WTC11 (cell line): Measurements from ENCODE around the gene SIGMAR1. TPM values are rescaled to one million over a fixed set of nuclear protein-coding genes. Genes with fewer than 3 reads are reported as not detected.
A peak's percentile ranks its signal among the peaks of the same experiment; 100 is the strongest.

Experiments
- ATAC-seq: fragments of 200-7000 bp; cut with Tn5 transposase; 2 replicates; pipeline ENCODE4 v1.10.0; 2021; ENCODE audit warnings: mild to moderate bottlenecking, moderate library complexity
- CTCF ChIA-PET: fragments of 300-600 bp; sonication (Branson Sonifier 250); formaldehyde crosslinking; loops from one replicate; lab custom pipeline; 2021; ENCODE audit warnings: antibody characterized with exemption; lab: Charles Lee
- POLR2A ChIA-PET: fragments of 350-600 bp; sonication (Branson Sonifier 250); formaldehyde crosslinking; loops from one replicate; lab custom pipeline; 2021; ENCODE audit warnings: antibody characterized with exemption; lab: Charles Lee
- DNase-seq: peaks from one replicate; pipeline ENCODE4 v3.0.0; 2021; ENCODE audit warnings: low spot score
- H3K27ac Mint-ChIP-seq: 2 replicates; pipeline ENCODE4 v1.8.0; 2021; ENCODE audit warnings: mixed read lengths
- H3K27me3 Mint-ChIP-seq: 2 replicates; pipeline ENCODE4 v1.8.0; 2021; ENCODE audit warnings: low read depth, mild to moderate bottlenecking, moderate library complexity, mixed read lengths
- H3K36me3 Mint-ChIP-seq: 2 replicates; pipeline ENCODE4 v1.8.0; 2021; ENCODE audit warnings: mixed read lengths
- H3K4me1 Mint-ChIP-seq: 2 replicates; pipeline ENCODE4 v1.8.0; 2022; ENCODE audit warnings: mixed read lengths
- H3K4me3 Mint-ChIP-seq: 2 replicates; pipeline ENCODE4 v1.8.0; 2021; ENCODE audit warnings: mild to moderate bottlenecking, moderate library complexity, mixed read lengths
- H3K9me3 Mint-ChIP-seq: 2 replicates; pipeline ENCODE4 v1.8.0; 2021; ENCODE audit warnings: mixed read lengths
- ATF1 ChIP-seq: sonication (generic); formaldehyde crosslinking; IDR thresholded peaks from 2 replicates; pipeline ENCODE4 v1.8.1; 2023; ENCODE audit warnings: mild to moderate bottlenecking, moderate library complexity, missing genetic modification reagents
- CREB1 ChIP-seq: sonication (generic); formaldehyde crosslinking; IDR thresholded peaks from 2 replicates; pipeline ENCODE4 v1.8.0; 2023; ENCODE audit warnings: mild to moderate bottlenecking, missing genetic modification reagents
- ELF4 ChIP-seq: sonication (generic); formaldehyde crosslinking; IDR thresholded peaks from 2 replicates; pipeline ENCODE4 v1.8.1; 2022; ENCODE audit warnings: low read depth, mild to moderate bottlenecking, moderate library complexity, missing genetic modification reagents
- FOXK1 ChIP-seq: sonication (generic); formaldehyde crosslinking; IDR thresholded peaks from 2 replicates; pipeline ENCODE4 v1.8.0; 2022; ENCODE audit warnings: mild to moderate bottlenecking, moderate library complexity, missing genetic modification reagents
- HMGA2 ChIP-seq: fragments of 250-450 bp; sonication (Bioruptor Pico); IDR thresholded peaks from 2 replicates; pipeline ENCODE4 v1.4.0; 2021; ENCODE audit warnings: mild to moderate bottlenecking, moderate library complexity
- IRF1 ChIP-seq: sonication (generic); formaldehyde crosslinking; IDR thresholded peaks from 2 replicates; pipeline ENCODE4 v1.8.0; 2023; ENCODE audit warnings: missing genetic modification reagents
- NFATC4 ChIP-seq: fragments of 250-450 bp; sonication (Bioruptor Pico); IDR thresholded peaks from 2 replicates; pipeline ENCODE4 v1.9.0; 2021; ENCODE audit warnings: mild to moderate bottlenecking
- NR2C2 ChIP-seq: sonication (generic); formaldehyde crosslinking; IDR thresholded peaks from 2 replicates; pipeline ENCODE4 v1.8.0; 2022; ENCODE audit warnings: mild to moderate bottlenecking, missing genetic modification reagents
- PREB ChIP-seq: sonication (generic); formaldehyde crosslinking; IDR thresholded peaks from 2 replicates; pipeline ENCODE4 v1.8.1; 2022; ENCODE audit warnings: mild to moderate bottlenecking, missing genetic modification reagents, moderate library complexity, borderline replicate concordance
- SMAD4 ChIP-seq: sonication (generic); formaldehyde crosslinking; IDR thresholded peaks from 2 replicates; pipeline ENCODE4 v1.8.0; 2022; ENCODE audit warnings: mild to moderate bottlenecking, missing genetic modification reagents
- STAT6 ChIP-seq: sonication (generic); formaldehyde crosslinking; conservative IDR thresholded peaks from 2 replicates; pipeline ENCODE4 v1.8.1; 2023; ENCODE audit warnings: mild to moderate bottlenecking, low read depth, missing genetic modification reagents, moderate library complexity
- TCF7 ChIP-seq: sonication (generic); formaldehyde crosslinking; IDR thresholded peaks from 2 replicates; pipeline ENCODE4 v1.8.0; 2022; ENCODE audit warnings: mild to moderate bottlenecking, low read depth, missing genetic modification reagents, moderate library complexity
- TEAD4 ChIP-seq: sonication (generic); formaldehyde crosslinking; IDR thresholded peaks from 2 replicates; pipeline ENCODE4 v1.8.0; 2022; ENCODE audit warnings: mild to moderate bottlenecking, missing genetic modification reagents
- TP53 ChIP-seq: sonication (generic); formaldehyde crosslinking; IDR thresholded peaks from 2 replicates; pipeline ENCODE4 v1.8.1; 2023; ENCODE audit warnings: mild to moderate bottlenecking, missing genetic modification reagents
- ZMAT4 ChIP-seq: fragments of 250-450 bp; sonication (Bioruptor Pico); IDR thresholded peaks from 2 replicates; pipeline ENCODE4 v1.9.0; 2021; ENCODE audit warnings: mild to moderate bottlenecking
- ZNF138 ChIP-seq: sonication (generic); formaldehyde crosslinking; conservative IDR thresholded peaks from 2 replicates; pipeline ENCODE4 v1.8.1; 2022; ENCODE audit warnings: mild to moderate bottlenecking, moderate library complexity, missing genetic modification reagents
- ZNF317 ChIP-seq: sonication (generic); formaldehyde crosslinking; IDR thresholded peaks from 2 replicates; pipeline ENCODE4 v1.8.1; 2023; ENCODE audit warnings: low read depth, mild to moderate bottlenecking, moderate library complexity, missing genetic modification reagents, borderline replicate concordance
- ZNF396 ChIP-seq: fragments of 250-450 bp; sonication (Bioruptor Pico); IDR thresholded peaks from 2 replicates; pipeline ENCODE4 v1.8.0; 2021; ENCODE audit warnings: mild to moderate bottlenecking, moderate library complexity, borderline replicate concordance
- ZNF423 ChIP-seq: fragments of 250-450 bp; sonication (Bioruptor Pico); IDR thresholded peaks from 2 replicates; pipeline ENCODE4 v2.1.2; 2022; ENCODE audit warnings: mild to moderate bottlenecking, moderate library complexity
- total RNA-seq: library from RNA; stranded (reverse); gene quantifications from 3 replicates; pipeline ENCODE4 v1.2.3, GENCODE V29; 2021
- TF ChIP-seq, protein P1 (sequence below): sonication (generic); formaldehyde crosslinking; IDR thresholded peaks from 2 replicates; pipeline ENCODE4 v1.8.1; 2023; ENCODE audit warnings: mild to moderate bottlenecking, moderate library complexity, missing genetic modification reagents
- TF ChIP-seq, protein P2 (sequence below): sonication (generic); formaldehyde crosslinking; IDR thresholded peaks from 2 replicates; pipeline ENCODE4 v1.8.1; 2023; ENCODE audit warnings: mild to moderate bottlenecking, missing genetic modification reagents, moderate library complexity
- TF ChIP-seq, protein P3 (sequence below): sonication (generic); formaldehyde crosslinking; IDR thresholded peaks from 2 replicates; pipeline ENCODE4 v1.8.1; 2023; ENCODE audit warnings: mild to moderate bottlenecking, missing genetic modification reagents

The SIGMAR1 gene
- total RNA-seq, 1 experiment from 2014 or later: 108 TPM

- TF ChIP-seq IRF1 (no peak), TP53 (CRISPR knock-in tag) (no peak), PREB (no peak), ZMAT4 (CRISPR knock-in tag) (no peak), FOXK1 (no peak), ZNF396 (CRISPR knock-in tag) (no peak), ATF1 (no peak)
- TF ChIP-seq, protein P1, sequence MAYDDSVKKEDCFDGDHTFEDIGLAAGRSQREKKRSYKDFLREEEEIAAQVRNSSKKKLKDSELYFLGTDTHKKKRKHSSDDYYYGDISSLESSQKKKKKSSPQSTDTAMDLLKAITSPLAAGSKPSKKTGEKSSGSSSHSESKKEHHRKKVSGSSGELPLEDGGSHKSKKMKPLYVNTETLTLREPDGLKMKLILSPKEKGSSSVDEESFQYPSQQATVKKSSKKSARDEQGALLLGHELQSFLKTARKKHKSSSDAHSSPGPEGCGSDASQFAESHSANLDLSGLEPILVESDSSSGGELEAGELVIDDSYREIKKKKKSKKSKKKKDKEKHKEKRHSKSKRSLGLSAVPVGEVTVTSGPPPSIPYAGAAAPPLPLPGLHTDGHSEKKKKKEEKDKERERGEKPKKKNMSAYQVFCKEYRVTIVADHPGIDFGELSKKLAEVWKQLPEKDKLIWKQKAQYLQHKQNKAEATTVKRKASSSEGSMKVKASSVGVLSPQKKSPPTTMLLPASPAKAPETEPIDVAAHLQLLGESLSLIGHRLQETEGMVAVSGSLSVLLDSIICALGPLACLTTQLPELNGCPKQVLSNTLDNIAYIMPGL (CRISPR knock-in tag): no peak
Observed at GRCh38 chr9:34624475-34625185, 13.0 kb downstream of the SIGMAR1 start (continued).

- TF ChIP-seq ZNF423 (CRISPR knock-in tag): no peak
- TF ChIP-seq, protein P2, sequence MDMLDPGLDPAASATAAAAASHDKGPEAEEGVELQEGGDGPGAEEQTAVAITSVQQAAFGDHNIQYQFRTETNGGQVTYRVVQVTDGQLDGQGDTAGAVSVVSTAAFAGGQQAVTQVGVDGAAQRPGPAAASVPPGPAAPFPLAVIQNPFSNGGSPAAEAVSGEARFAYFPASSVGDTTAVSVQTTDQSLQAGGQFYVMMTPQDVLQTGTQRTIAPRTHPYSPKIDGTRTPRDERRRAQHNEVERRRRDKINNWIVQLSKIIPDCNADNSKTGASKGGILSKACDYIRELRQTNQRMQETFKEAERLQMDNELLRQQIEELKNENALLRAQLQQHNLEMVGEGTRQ (CRISPR knock-in tag): no peak
- no peak for TF ChIP-seq TEAD4 (CRISPR knock-in tag)
- no peak for TF ChIP-seq ZNF138 (CRISPR knock-in tag)
- TF ChIP-seq ELF4 (CRISPR knock-in tag): no peak
- no peak for TF ChIP-seq TCF7 (CRISPR knock-in tag)
- TF ChIP-seq ZNF317 (CRISPR knock-in tag): no peak
- no peak for TF ChIP-seq NR2C2 (CRISPR knock-in tag)
- TF ChIP-seq SMAD4 (CRISPR knock-in tag): no peak
- TF ChIP-seq STAT6: no peak
- TF ChIP-seq, protein P3, sequence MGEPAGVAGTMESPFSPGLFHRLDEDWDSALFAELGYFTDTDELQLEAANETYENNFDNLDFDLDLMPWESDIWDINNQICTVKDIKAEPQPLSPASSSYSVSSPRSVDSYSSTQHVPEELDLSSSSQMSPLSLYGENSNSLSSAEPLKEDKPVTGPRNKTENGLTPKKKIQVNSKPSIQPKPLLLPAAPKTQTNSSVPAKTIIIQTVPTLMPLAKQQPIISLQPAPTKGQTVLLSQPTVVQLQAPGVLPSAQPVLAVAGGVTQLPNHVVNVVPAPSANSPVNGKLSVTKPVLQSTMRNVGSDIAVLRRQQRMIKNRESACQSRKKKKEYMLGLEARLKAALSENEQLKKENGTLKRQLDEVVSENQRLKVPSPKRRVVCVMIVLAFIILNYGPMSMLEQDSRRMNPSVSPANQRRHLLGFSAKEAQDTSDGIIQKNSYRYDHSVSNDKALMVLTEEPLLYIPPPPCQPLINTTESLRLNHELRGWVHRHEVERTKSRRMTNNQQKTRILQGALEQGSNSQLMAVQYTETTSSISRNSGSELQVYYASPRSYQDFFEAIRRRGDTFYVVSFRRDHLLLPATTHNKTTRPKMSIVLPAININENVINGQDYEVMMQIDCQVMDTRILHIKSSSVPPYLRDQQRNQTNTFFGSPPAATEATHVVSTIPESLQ: no peak
- TF ChIP-seq ZNF396 (CRISPR knock-in tag): no peak
- no peak for TF ChIP-seq NFATC4
- no peak for TF ChIP-seq HMGA2
- no peak for TF ChIP-seq CREB1
- H3K36me3 Mint-ChIP-seq: no peaks in the 10 kb centered on the region
- H3K4me1 Mint-ChIP-seq: peaks cover 16% of the 10 kb centered on the region
- H3K27me3 Mint-ChIP-seq: peaks cover 83% of the 10 kb centered on the region
- H3K27ac Mint-ChIP-seq: no peak overlapping the region
- ChIA-PET CTCF (interaction anchor here (0.9 to 3.0 kb wide), 6 partner anchors 10 to 61 kb away, joined by 3 to 12 read pairs (median 7); partner anchors contain the start of genes GALT and RPP25L), POLR2A (no interaction called here)
- H3K9me3 Mint-ChIP-seq: peaks cover 4% of the 10 kb centered on the region
- DNase-seq: peak; percentile 28
- no peak for ATAC-seq
- H3K4me3 Mint-ChIP-seq: peak overlapping the region; percentile 29; the same call in 1 of the 2 replicates
Observed at GRCh38 chr9:34623374-34624235, 14.0 kb downstream of the SIGMAR1 start.
